Keratinocyte (primary cell): ENCODE measurements around the gene CTAG1B. TPM values are rescaled to one million over a fixed set of nuclear protein-coding genes. Genes with fewer than 3 reads are reported as not detected.

Experiments
- DNase-seq: peaks from one replicate; pipeline ENCODE4 v3.0.0-alpha.2; 2011; ENCODE audit warnings: low read depth, missing footprints, low spot score
- FAIRE-seq: peaks from 2 replicates; lab custom pipeline; 2011; peaks lifted over from hg19 to GRCh38; lab: Jason Lieb, UNC
- H2AFZ ChIP-seq: 2 replicates; pipeline ENCODE4 v1.6.0; 2012; ENCODE audit warnings: low read length, control low read depth, inconsistent platforms; ENCODE audit not compliant: control insufficient read depth
- H3K27ac ChIP-seq: 2 replicates; pipeline ENCODE4 v1.5.1; 2011; ENCODE audit warnings: low read length; ENCODE audit not compliant: control insufficient read depth, insufficient read depth
- H3K27me3 ChIP-seq: 3 replicates; pipeline ENCODE4 v1.6.0; 2011; ENCODE audit warnings: low read length; ENCODE audit not compliant: control insufficient read depth, insufficient read depth; ENCODE audit errors: extremely low read depth
- H3K36me3 ChIP-seq, 2 experiments: 2 replicates in 1 of 2; 3 replicates in 1 of 2; pipeline ENCODE4 v1.5.1; 2011; ENCODE audit warnings: low read length in 2 of 2, mild to moderate bottlenecking in 1 of 2; ENCODE audit not compliant: control insufficient read depth in 2 of 2, insufficient read depth in 2 of 2; ENCODE audit errors: extremely low read depth in 1 of 2
- H3K4me1 ChIP-seq: 3 replicates; pipeline ENCODE4 v1.5.1; 2011; ENCODE audit warnings: low read length; ENCODE audit not compliant: control insufficient read depth, insufficient read depth; ENCODE audit errors: extremely low read depth
- H3K4me2 ChIP-seq: 3 replicates; pipeline ENCODE4 v1.6.0; 2011; ENCODE audit warnings: low read depth, low read length; ENCODE audit not compliant: control insufficient read depth, insufficient read depth; ENCODE audit errors: extremely low read depth
- H3K4me3 ChIP-seq, 3 experiments: fragments of 200-600 bp in 1 of 3; sonication (generic) in 1 of 3; 2 replicates in 2 of 3; 3 replicates in 1 of 3; pipeline ENCODE4 v1.5.1; 2011 to 2016; ENCODE audit warnings: low read length in 3 of 3, mild to moderate bottlenecking in 3 of 3, control low read depth in 2 of 3, inconsistent platforms in 1 of 3, low read depth in 1 of 3, mixed read lengths in 1 of 3, mixed run types in 1 of 3, moderate library complexity in 1 of 3; ENCODE audit not compliant: control insufficient read depth in 2 of 3, insufficient read depth in 2 of 3; ENCODE audit errors: extremely low read depth in 1 of 3
- H3K79me2 ChIP-seq: 2 replicates; pipeline ENCODE4 v1.6.0; 2012; ENCODE audit warnings: low read length; ENCODE audit not compliant: control insufficient read depth, insufficient read depth
- H3K9ac ChIP-seq: 3 replicates; pipeline ENCODE4 v1.6.0; 2011; ENCODE audit warnings: low read length; ENCODE audit not compliant: control insufficient read depth, insufficient read depth; ENCODE audit errors: extremely low read depth
- H3K9me1 ChIP-seq: 3 replicates; pipeline ENCODE4 v1.6.0; 2011; ENCODE audit warnings: low read length; ENCODE audit not compliant: control insufficient read depth, insufficient read depth; ENCODE audit errors: extremely low read depth
- H3K9me3 ChIP-seq: 2 replicates; pipeline ENCODE4 v1.5.1; 2012; ENCODE audit warnings: low read depth, low read length; ENCODE audit not compliant: control insufficient read depth
- H4K20me1 ChIP-seq: 3 replicates; pipeline ENCODE4 v1.6.0; 2011; ENCODE audit warnings: low read length; ENCODE audit not compliant: control insufficient read depth, insufficient read depth; ENCODE audit errors: extremely low read depth
- CTCF ChIP-seq, 3 experiments: IDR thresholded peaks in 1 of 3; conservative IDR thresholded peaks in 1 of 3; optimal IDR thresholded peaks in 1 of 3; 2 replicates in 2 of 3; 3 replicates in 1 of 3; pipeline versions ENCODE3 to v1.5.1; 2011; ENCODE audit warnings: low read length in 3 of 3, mild to moderate bottlenecking in 3 of 3, moderate library complexity in 2 of 3, control low read depth in 1 of 3, inconsistent platforms in 1 of 3; ENCODE audit not compliant: insufficient read depth in 2 of 3; ENCODE audit errors: extremely low read depth in 1 of 3
- EZH2 ChIP-seq: IDR thresholded peaks from one replicate; pipeline ENCODE4 v1.6.1; 2012; ENCODE audit warnings: inconsistent platforms, mild to moderate bottlenecking, low read length, moderate library complexity
- dilution Hi-C: fragments of 300-500 bp; cut with MboI; formaldehyde crosslinking; loops from one replicate; pipeline ENCODE4 v1.7.0; 2020; ENCODE audit warnings: low sequenced_read_pairs; ENCODE audit not compliant: extremely low pct_ligation_motif_present
- polyA plus RNA-seq, 5 experiments: library from polyadenylated mRNA; depleted of rRNA in 3 of 5; stranded (reverse) in 3 of 5; stranded (forward) in 1 of 5; unstranded in 1 of 5; fragments of >200 nt; gene quantifications; 1 replicate in 1 of 5; 2 replicates in 3 of 5; 3 replicates in 1 of 5; pipeline versions ENCODE4 v1.2.1 to v1.2.3, GENCODE V29; 2011 to 2012; ENCODE audit warnings: missing spikeins in 2 of 5, low read depth in 1 of 5, low replicate concordance in 1 of 5

The CTAG1B gene
- polyA plus RNA-seq, 1 donor (not counting 4 experiments of a cell fraction or from before 2014, with no cell fraction given): not detected

- no peak for FAIRE-seq
- dilution Hi-C loops: no loop called here
Observed at GRCh38 chrX:154650221-154650510, 31.1 kb upstream of the CTAG1B start.

DNA sequence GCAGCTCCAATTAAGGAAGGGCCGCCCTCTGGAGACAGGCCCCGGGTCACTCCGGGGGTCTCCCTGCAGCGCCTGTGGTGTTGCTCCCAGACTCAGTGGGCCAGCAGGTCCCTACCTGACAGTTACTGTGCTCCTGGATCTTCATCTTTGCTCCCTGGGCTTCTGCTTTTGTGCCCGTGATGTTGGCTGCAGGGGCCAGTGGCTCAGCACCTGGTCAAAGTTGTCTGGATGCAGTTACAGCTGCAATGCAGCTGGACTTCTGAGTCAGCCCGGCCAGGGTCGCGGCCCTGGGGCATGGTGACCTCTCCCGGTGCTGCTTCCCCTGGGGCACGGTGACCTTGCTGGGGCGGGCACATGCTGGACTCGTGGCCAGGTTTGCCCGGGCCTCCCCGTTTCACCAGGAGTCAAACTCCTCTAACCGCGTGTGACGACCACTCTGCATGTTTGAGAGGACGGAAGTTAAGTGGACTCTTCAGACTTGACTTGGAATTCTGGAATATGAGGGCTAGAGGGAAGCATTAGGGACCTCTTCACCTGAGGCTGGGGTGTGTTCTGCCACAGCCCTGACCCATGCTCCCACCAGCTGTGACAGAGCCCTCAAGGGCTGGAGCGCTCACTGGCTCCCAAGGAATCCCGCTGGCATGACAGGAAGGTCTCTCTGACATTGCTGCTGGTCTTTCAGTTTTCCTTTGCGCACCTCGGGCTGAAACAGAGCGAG lies 30.6 kb upstream of the CTAG1B start:
- Histone ChIP-seq H3K9me3 (no peaks in the 10 kb centered on the region), H3K4me3 (no peak overlapping the region), H3K27me3 (no peaks in the 10 kb centered on the region), H3K9ac (no peak overlapping the region), H3K36me3 (no peaks in the 10 kb centered on the region), H3K79me2 (no peaks in the 10 kb centered on the region), H3K9me1 (no peaks in the 10 kb centered on the region), H3K27ac (no peak overlapping the region), H3K4me2 (no peak overlapping the region), H3K4me1 (no peaks in the 10 kb centered on the region), H2AFZ (no peak overlapping the region), H4K20me1 (no peaks in the 10 kb centered on the region)
- FAIRE-seq: no peak
- no peak for TF ChIP-seq EZH2
- no peak for TF ChIP-seq CTCF (optimal IDR thresholded peaks at IDR 0.05 in 1 of 3, IDR thresholded peaks at IDR 0.05 in 1 of 3, conservative IDR thresholded peaks at IDR 0.05 in 1 of 3; ENCODE audit: extremely low read depth in 1 of 3, insufficient read depth in 2 of 3, low read length in 3 of 3)
- dilution Hi-C loops: no loop called here
- no peak for DNase-seq

More at GRCh38 chrX:154650221-154650510, 31.1 kb upstream of the CTAG1B start:
- Histone ChIP-seq H3K9me3 (no peaks in the 10 kb centered on the region), H3K9me1 (no peaks in the 10 kb centered on the region), H3K27ac (no peak overlapping the region), H3K36me3 (no peaks in the 10 kb centered on the region), H3K27me3 (no peaks in the 10 kb centered on the region), H3K4me1 (no peaks in the 10 kb centered on the region), H3K79me2 (no peaks in the 10 kb centered on the region), H3K9ac (no peak overlapping the region), H4K20me1 (no peaks in the 10 kb centered on the region), H3K4me3 (no peak overlapping the region), H3K4me2 (no peak overlapping the region), H2AFZ (no peak overlapping the region)
- DNase-seq: no peak
- TF ChIP-seq CTCF (optimal IDR thresholded peaks at IDR 0.05 in 1 of 3, IDR thresholded peaks at IDR 0.05 in 1 of 3, conservative IDR thresholded peaks at IDR 0.05 in 1 of 3; ENCODE audit: extremely low read depth in 1 of 3, insufficient read depth in 2 of 3, low read length in 3 of 3) (no peak), EZH2 (no peak)
